Osteocyte (in vitro differentiated cells): ENCODE results near the gene DAZAP1. TPM values are rescaled to one million over a fixed set of nuclear protein-coding genes. Genes with fewer than 3 reads are reported as not detected.

Experiments
- DNase-seq: peaks from one replicate; pipeline ENCODE4 v3.0.0; 2021; ENCODE audit warnings: mixed read lengths; ENCODE audit not compliant: unreplicated experiment; ENCODE audit errors: extremely low spot score
- H3K27ac Mint-ChIP-seq: one replicate; pipeline ENCODE4 v1.8.0; 2021; ENCODE audit warnings: mild to moderate bottlenecking, mixed read lengths; ENCODE audit not compliant: unreplicated experiment
- H3K27me3 Mint-ChIP-seq: one replicate; pipeline ENCODE4 v1.8.0; 2021; ENCODE audit warnings: mixed read lengths; ENCODE audit not compliant: unreplicated experiment
- H3K36me3 Mint-ChIP-seq: one replicate; pipeline ENCODE4 v1.8.0; 2021; ENCODE audit warnings: mixed read lengths; ENCODE audit not compliant: unreplicated experiment
- H3K4me1 Mint-ChIP-seq: one replicate; pipeline ENCODE4 v1.8.0; 2021; ENCODE audit warnings: mixed read lengths; ENCODE audit not compliant: unreplicated experiment
- H3K4me3 Mint-ChIP-seq: one replicate; pipeline ENCODE4 v1.8.0; 2021; ENCODE audit warnings: mild to moderate bottlenecking, moderate library complexity, mixed read lengths; ENCODE audit not compliant: unreplicated experiment
- H3K9me3 Mint-ChIP-seq: one replicate; pipeline ENCODE4 v1.8.0; 2021; ENCODE audit warnings: mixed read lengths; ENCODE audit not compliant: unreplicated experiment
- long read RNA-seq: library from polyadenylated mRNA; unstranded; transcript quantifications from one replicate; pipeline ENCODE4 v2.0.0, GENCODE V29; 2021
- total RNA-seq: library from RNA; stranded (reverse); gene quantifications from 2 replicates; pipeline ENCODE4 v1.2.1, GENCODE V29; 2021
- TF ChIP-seq, protein P1 (sequence below): fragments of 200-600 bp; sonication (generic); IDR thresholded peaks from 2 replicates; pipeline ENCODE4 v1.5.0; 2021; ENCODE audit warnings: antibody characterized with exemption, mild to moderate bottlenecking, moderate library complexity

The DAZAP1 gene
- total RNA-seq = 91.0 and 101 TPM in 2 replicates
- long read RNA-seq, partial matches to known transcripts = 0 of 2 reads
- long read RNA-seq, other reads (novel, unspliced or antisense) = 0 of 2 reads

DNA sequence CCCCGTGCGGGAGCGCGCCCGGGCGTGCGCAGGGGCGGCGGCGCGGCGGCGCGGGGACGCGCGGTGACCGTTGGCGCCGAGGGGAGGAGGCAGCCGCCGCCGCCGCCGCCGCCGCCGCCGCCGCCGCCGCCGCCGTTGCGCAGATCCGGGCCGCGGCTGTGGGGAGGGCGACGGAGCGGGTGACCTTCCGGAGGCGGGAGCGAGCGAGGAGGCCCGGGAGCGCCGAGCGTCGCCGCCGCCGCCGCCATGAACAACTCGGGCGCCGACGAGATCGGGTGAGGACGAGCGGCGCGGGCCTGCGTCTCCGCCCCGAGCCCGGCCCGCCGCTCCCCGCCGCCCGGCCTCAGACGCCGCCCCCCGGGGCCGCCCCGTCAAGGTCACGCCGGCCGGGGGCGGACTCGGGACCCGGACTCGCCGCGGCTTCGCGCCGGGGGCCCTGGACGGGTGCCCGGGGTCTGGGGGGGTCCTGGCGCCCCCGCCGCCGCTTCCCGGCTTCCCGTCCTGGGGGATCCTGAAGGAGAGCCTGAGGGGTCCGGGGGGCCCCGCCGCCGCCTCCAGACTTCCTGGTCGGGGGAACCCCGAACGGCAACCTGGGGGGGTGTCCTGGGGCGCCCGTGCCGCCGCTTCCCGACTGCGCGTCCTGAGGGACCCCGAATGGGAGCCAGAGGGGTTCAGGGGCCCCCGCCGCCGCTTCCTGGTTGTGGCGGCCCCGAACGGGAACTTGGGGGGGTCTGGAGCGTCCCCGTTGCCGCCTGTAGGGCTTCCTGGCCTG lies at the start of gene DAZAP1:
DAZAP1 (plus strand) TSS at position 59 of the 772 bp plus-strand sequence; CDS start at position 247, 188 bp downstream.
- H3K27me3 Mint-ChIP-seq = no peaks in the 10 kb centered on the region
- H3K9me3 Mint-ChIP-seq = no peaks in the 10 kb centered on the region
- peaks cover 46% of the 10 kb centered on the region for H3K4me1 Mint-ChIP-seq
- peaks cover 9% of the 10 kb centered on the region for H3K36me3 Mint-ChIP-seq
- TF ChIP-seq, protein P1, sequence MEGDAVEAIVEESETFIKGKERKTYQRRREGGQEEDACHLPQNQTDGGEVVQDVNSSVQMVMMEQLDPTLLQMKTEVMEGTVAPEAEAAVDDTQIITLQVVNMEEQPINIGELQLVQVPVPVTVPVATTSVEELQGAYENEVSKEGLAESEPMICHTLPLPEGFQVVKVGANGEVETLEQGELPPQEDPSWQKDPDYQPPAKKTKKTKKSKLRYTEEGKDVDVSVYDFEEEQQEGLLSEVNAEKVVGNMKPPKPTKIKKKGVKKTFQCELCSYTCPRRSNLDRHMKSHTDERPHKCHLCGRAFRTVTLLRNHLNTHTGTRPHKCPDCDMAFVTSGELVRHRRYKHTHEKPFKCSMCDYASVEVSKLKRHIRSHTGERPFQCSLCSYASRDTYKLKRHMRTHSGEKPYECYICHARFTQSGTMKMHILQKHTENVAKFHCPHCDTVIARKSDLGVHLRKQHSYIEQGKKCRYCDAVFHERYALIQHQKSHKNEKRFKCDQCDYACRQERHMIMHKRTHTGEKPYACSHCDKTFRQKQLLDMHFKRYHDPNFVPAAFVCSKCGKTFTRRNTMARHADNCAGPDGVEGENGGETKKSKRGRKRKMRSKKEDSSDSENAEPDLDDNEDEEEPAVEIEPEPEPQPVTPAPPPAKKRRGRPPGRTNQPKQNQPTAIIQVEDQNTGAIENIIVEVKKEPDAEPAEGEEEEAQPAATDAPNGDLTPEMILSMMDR = no peak
- H3K4me3 Mint-ChIP-seq = peak within 1 kb of the TSS; percentile 85
- DNase-seq = no peak
- H3K27ac Mint-ChIP-seq = peak within 1 kb of the TSS; percentile 80

DNA sequence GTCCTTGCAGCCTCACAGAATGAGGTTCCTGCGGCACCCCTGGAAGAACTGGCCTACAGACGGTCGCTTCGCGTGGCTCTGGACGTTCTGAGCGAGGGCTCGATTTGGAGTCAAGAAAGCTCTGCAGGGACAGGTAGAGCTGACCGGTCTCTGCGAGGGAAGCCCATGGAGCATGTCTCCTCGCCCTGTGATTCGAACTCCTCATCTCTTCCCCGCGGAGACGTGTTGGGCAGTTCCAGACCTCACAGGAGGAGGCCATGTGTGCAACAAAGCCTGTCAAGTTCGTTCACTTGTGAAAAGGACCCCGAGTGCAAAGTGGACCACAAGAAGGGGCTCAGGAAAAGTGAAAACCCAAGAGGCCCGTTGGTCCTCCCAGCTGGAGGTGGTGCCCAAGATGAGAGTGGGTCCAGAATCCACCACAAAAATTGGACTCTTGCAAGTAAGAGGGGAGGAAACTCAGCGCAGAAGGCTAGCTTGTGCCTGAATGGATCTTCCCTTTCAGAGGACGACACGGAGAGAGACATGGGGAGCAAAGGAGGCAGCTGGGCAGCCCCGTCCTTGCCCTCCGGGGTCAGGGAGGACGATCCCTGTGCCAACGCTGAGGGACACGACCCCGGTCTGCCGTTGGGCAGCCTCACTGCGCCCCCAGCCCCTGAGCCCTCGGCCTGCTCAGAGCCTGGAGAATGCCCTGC lies 47.1 kb upstream of the DAZAP1 start:
- Mint-ChIP-seq H3K9me3 (no peaks in the 10 kb centered on the region), H3K27me3 (no peaks in the 10 kb centered on the region), H3K36me3 (peaks cover 36% of the 10 kb centered on the region), H3K4me3 (peak overlapping the region; percentile 26), H3K27ac (peak overlapping the region; percentile 87), H3K4me1 (peaks cover 41% of the 10 kb centered on the region)
- no peak for DNase-seq
- TF ChIP-seq, protein P1 = no peak

DNA sequence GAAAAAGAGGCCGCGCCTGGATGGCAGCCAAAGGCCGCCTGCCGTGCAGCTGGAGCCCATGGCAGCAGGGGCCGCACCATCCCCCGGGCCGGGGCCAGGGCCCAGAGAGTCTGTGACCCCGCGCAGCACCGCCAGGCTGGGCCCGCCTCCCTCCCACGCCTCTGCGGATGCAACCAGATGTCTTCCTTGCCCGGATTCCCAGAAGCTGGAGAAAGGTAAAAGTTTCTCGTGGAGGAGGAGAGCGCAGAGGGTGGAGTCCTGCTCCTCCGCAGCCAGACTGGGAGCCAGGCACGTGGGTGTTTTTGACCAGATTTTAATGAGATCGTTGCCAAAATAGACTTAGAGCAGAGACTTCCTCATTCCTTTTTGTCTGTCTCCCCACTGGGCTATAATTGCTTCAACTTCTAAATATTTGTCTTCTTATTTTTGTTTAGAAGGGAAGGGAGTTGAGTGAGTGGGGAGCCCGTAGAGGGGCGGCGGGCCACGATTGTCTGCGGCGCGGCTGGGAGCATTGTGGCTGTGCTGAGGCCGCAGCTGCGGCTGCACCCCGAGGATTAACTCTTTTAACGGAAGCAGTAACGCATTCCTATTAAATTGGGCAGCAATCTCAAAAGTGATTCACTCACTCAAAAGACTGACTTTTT lies 46.4 kb upstream of the DAZAP1 start:
- TF ChIP-seq, protein P1 = no peak
- Mint-ChIP-seq H3K9me3 (no peaks in the 10 kb centered on the region), H3K27ac (peak overlapping the region; percentile 91), H3K4me3 (peak overlapping the region; percentile 69), H3K27me3 (no peaks in the 10 kb centered on the region), H3K4me1 (peaks cover 36% of the 10 kb centered on the region), H3K36me3 (peaks cover 37% of the 10 kb centered on the region)
- DNase-seq = peak; percentile 90

DNA sequence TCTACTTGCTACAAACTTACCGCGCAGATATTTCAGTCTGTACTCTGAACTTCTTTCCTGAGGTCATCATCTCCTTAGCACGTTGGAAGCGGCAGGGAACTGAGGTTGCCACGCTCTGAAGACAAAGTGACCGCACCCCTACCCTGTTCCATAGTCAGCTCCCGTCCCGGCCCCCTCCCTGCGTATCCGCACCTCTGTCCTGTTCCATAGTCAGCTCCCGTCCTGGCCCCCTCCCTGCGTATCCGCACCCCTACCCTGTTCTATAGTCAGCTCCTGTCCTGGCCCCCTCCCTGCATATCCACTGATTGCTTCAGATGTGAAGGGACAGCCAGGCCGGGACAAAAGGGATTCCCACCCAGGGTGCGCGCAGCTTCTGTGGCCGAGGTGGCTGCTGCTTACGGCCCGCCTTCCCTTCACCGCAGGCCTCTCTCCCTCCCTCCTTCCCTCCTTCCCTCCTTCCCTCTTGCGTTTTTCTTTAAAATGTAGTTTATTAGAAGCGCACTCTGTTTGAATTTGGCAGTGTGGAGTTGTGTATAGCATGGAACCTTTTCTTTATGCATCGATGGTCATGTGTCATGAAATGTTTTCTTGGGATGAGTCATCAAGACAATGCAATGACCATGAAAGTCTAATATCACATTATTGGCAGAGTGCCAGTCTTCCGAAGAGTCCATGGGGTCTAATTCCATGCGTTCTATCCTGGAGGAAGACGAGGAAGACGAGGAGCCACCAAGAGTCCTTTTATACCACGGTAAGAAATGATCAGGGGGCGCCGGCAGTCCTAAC lies 45.6 kb upstream of the DAZAP1 start:
- TF ChIP-seq, protein P1 = no peak
- no peaks in the 10 kb centered on the region for H3K9me3 Mint-ChIP-seq
- no peak for DNase-seq
- no peaks in the 10 kb centered on the region for H3K27me3 Mint-ChIP-seq
- H3K27ac Mint-ChIP-seq = peak overlapping the region; percentile 91
- H3K4me3 Mint-ChIP-seq = peak overlapping the region; percentile 69
- H3K36me3 Mint-ChIP-seq = peaks cover 37% of the 10 kb centered on the region
- peaks cover 31% of the 10 kb centered on the region for H3K4me1 Mint-ChIP-seq
